Activated gamma-delta T cell treated with anti-CD3 and anti-CD28 coated beads, Interleukin-2, amount 50 U/mL, for 16 hours (primary cell): ENCODE results near the gene BCORL1.

Experiments
- DNase-seq: peaks from one replicate; pipeline ENCODE4 v3.0.0-alpha.2; 2020; ENCODE audit warnings: low read depth

BCORL1 gene

DNA sequence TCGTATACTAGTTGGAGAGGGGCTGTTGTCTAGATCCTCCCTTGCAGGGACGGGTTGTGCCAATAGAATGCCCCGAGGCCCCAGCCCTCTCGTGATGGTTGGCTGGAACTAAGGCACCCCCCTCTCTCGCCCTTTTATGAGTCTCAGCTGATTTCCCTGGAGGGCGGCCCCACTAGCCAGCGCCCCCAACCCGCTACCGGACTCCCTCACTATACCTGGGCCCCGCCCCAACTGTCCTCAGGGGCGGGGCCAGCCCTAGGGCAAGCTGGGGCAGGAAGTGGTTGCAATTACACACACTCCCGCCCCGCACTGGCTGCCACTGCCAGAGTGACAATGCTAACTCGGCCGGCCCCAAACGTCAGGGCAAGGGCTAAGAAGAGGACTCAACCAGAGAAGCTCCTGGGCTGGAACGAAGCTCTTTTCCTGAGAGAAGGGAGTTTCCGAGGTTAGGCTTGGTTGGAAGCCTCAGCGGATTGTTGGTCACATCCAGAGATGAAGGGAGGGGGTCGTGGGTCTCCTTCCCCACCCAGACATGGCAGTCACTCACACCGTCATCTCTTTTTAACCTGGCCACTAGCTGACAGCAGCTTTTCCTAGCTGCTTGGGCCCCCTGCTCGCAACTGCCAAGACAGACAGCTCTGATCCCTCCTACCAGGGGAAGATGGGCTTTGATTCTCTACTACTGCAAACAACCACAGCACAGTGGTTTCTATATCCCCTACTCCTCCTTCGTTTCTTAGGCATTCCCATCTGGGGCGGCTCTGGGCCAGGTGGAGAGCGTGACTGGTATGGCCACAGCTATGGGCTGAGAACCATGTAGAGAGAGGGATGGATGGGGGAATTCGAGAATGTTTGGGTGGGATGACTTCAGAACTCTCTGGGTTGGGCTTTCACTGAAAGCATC is 21.0 kb upstream of the BCORL1 start:
- DNase-seq, result peak; percentile 49

DNA sequence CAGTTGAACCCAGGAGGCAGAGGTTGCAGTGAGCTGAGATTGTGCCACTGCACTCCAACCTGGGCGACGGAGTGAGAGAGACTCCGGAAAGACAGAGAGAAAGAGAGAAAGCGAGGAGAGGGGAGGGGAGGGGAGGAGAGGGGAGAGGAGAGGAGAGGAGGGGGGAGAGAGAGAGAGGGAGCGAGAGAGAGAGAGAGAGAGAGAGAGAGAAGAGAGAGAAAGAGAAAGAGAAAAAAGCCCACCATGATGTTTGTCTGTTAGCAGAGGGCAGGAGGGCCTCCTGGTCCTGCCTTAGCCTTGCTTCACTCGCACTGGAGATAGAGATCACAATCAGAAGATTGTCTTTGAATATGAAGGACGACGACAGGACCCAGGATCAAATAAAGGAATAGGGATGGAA is 18.7 kb upstream of the BCORL1 start:
- no peak for DNase-seq

DNA sequence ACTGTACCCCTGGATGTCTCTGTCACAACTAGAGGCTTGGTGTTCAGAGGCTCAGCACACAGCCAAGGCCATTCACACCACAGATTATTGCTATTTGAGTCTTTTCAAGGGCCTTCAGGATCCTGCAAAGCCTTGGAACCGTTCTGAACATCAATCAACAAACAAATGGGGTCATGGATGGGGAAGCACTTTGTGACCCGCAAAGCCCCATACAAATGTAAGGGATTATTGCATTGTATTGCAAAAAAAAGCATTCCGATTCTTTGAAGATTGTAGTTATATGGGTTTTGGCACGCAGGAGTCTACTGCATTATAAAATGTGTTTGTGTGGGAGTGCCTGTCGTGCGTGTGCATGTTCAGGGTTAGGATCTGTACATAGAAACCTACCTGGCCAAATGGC is 17.3 kb upstream of the BCORL1 start:
- DNase-seq, result no peak

DNA sequence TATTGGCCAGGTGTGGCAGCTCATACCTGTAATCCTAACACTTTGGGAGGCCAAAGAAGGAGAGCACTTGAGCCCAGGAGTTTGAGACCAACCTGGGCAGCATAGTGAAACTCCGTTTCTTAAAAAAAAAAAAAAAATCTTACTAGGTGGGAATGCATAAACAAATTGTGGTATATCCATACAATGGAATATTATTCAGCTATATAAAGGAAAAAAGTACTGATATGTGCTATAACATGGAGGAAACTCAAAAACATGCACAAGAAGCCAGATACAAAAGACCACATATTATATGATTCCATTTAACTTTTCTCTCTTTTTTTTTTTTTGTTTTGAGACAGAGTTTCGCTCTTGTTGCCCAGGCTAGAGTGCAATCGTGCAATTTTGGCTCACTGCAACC is 13.5 kb upstream of the BCORL1 start:
- DNase-seq, result no peak

DNA sequence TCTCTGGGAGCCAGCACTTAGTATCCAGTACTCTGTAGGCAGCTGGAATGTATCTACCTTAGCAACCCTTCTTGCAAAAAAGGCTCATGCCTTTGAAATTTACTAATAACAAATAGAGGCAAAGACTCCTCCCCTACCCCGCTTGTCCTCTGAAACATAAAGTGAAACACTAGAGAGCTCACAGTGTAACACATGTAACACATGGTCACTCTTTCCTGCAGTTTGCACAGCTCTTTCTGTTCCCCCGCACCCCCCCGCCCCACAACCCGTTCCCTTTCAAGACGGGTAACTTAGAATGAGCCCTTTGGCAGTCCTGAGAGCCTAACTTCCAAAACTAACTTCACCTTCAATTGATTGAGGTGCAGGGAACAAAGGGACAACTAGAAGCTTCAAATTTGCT is 6.0 kb upstream of the BCORL1 start:
- DNase-seq, result no peak

DNA sequence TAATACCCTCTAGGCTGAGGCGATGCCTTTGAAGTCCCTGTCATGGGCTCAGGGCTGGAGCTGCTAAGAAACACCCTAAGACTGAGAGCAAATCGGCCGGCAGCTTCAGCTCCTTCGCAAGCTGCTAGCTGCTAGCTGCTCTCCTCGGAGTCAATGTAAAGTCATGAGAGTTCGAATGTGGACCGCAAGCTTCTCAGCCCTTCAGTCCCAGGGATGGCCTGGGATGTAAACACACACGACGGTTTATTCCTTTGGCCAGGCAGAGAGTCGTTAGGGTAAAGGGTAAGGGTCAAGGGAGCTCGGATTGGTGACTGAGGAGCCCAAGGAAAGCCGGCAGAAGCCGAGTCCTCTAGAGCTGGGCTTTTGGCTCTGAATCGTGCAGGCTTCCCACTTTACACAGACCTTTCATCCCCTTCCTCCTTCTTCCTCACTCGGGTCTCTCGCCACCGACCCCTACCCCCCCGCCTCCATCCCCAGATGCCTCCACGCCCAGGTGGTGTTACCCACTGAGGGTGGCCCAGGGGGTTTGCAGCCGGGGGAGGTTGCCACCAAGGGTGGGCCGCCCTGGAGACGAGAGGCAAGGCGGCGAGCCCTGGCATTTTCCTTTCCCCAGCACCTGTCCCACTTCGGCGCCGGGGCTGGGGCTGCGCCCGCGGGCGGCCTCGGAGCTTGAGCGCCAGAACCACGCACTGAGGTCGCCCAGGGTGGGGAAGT is 3.1 kb upstream of the BCORL1 start:
- DNase-seq, result no peak

DNA sequence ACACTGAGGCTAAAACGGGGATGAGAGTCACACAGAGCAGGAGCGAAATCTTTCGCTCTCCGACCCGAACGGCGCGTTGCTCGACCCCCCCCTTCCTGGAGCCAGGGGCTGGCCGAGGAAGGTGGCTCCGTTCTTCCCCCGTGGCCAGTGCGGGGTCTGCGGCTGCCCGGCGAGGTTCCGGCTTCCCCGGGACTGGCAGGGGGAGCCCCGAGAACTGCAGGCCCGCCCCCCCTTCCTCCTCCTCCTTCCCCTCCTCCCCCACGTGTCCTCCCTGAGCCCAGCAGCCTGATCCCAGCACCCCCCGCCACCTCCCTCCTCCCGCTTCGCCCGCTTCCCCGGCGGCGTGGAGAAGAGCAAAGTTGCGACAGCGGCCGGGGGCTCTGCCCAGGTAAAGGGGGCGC is 2.4 kb upstream of the BCORL1 start:
- no peak for DNase-seq

DNA sequence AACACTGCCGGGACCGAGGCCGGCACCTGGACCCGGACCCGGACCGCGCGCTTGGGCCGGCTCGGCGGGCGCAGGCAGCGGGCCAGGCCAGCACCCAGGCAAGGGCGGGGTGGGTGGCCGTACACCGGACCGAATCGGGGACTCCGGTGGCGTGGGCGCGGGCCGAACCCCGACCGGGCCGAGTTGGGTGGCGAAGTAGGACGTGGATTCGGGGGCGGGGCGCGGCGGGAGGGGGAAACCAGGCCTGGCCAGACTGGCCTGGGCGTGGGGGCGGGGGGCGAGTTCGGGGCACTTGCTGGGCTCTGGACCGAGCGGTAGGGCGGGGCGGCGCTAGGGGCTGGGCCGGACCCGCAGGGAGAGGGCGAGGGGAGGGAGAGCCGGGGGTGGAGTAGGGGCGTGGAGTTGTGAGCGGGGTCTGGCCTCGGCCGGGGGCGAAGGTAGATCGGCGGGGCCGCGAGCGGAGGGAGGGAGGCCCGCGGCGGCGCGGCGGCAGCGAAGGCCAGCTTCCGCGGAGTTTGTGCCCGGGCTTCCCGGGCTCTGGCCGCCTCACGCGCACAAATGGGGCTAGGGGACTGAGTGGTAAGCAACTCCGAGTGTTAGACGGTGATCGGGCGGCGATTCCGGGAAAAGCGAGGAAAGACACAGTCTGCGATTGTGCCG is 1.8 kb upstream of the BCORL1 start:
- no peak for DNase-seq

DNA sequence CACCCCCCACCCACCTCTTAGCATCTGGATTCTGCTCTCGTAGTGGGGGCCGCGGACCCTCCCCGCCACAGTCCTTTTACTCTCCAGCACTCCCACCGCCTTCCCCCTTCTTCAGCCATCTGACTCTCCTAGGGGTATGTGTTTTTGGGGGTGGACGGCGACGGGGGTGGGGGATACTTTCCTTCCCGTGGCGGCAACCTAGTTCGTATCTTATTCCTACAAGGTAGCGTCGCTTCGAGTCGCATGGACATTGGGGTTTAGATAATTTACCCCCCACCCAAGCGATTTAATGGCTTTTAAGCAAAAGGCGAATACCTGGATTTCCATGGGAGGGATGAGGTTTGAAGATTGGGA is 1.3 kb upstream of the BCORL1 start:
- no peak for DNase-seq

DNA sequence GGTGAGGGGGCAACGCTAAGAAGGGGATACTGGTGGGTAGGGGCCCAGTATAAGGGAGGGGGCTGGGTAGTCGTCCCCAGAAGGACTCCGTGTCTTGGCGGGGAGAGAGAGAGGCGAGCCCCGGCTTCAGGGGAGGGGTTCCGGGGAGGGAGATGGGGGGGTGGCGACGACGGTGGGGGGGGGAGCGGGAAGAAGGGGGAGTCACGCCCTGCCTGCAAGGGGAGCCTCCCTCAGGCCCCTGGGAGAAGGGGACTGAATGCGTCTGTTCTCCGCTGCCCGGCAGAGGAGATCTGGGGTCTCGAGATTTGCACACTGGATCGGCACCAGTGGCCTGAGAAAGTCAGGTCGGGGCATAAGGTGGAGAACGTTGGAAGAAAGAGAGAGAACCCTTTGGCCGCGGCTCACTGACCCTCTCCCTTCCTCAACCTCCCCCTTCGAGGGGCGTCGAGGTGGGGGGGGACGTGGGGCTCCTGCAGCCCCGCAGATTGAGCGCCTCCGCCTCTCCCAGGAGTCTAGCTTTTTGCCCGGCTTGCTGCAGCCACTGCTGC is 609 bp upstream of the BCORL1 start:
- DNase-seq, result no peak

DNA sequence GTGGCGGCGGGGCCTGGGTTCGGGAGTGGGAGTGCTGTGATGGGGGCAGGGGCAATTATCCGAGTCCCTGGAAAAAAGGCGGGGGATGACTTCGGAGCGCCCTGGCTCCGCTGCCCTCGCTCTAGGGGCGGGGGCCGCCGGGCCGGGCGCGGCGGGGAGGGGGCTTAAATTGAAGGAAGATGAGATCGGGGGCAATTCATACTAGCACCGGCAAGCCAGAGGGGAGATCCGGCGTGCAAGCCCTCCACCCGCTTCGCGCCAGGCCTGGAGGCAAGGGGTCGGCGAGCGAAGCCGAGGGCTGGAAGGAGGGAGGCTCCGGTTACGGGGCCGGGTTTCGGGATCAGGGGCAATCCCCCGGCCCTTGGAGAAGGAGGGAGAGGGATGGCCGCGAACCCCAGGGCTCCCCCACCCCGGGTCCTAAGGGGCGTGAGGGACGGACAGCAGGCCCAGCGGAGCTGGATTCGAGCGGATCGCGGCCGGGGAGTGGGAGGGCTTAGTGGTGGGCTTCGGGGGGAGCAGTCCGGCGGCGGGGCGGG is 1.2 kb downstream of the BCORL1 start:
- DNase-seq, result no peak

DNA sequence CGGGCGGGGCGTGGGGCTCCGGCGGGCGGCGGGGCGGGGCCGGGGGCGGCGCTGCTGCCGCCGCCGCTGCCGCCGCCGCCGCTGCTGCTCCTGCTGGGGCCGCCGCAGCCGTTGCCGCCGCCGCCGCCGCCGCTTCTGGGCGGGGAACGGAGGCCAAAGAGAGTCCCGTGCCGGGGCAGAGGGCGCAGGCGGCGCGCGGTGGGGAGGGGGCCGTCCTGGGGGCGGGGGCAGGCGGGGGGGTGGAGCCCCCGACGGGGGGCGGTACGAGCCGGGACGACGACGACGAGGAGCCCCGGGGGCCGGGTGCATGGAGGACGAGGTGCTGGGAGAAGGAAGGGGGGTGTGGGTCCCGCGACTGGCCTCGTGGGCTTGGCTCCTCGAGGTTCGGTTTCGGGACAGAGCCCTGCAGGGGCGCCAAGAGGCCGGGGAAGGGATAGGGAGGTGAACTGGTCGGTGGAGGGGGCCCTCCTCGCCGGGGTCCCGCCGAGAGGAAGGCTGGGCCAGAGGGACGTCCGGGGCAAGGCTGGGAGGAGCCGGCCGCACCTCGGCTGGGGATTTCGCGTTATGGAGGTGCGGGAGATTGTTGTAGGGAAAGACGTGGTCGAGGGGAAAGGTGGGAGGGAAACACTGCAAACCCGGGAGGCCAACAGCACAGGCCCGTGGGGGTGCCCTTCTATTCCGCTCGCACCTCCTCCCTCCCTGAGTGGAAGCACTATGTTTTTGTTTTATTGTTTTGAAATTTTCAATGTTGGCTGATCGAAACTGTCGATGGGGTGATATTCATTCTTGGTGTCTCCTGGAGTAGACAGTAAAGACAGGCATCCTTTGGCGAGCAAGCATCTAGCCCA is 1.9 kb downstream of the BCORL1 start:
- DNase-seq, result no peak

DNA sequence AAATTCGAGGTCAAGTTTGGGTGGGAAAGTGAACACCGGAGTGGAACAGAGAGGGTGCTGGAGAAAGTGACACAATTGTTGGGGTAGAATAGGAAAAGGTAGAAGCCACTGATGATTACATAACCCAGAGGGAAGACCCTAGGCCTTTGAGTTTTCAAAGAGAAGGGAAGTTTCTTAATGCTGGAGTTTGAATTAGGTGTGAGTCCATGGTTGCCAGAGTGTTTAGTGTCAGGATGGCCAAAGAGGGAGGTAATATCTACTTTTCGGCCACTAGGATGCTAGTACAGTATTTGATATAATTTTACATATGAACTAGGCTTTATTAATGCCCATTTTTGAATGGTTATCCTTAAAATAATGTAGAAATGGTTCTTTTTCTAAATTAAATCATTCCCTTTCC is 5.4 kb downstream of the BCORL1 start:
- DNase-seq, result no peak

DNA sequence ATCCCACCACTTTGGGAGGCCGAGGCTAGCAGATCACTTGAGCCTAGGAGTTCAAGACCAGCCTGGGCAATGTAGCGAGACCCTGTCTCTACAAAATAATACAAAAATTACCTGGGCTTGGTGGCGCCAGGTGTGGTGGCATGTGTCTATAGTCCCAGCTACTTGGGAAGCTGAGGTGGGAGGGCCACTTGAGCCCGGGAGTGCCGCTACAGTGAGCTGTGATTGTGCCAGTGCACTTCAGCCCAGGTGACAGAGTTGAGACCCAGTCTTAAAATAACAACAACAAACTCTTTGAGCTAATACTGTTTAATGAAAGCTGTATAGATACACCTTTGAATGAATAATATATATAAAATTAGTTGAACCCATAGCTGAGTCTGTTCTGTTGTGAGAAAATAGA is 9.7 kb downstream of the BCORL1 start:
- DNase-seq, result no peak

DNA sequence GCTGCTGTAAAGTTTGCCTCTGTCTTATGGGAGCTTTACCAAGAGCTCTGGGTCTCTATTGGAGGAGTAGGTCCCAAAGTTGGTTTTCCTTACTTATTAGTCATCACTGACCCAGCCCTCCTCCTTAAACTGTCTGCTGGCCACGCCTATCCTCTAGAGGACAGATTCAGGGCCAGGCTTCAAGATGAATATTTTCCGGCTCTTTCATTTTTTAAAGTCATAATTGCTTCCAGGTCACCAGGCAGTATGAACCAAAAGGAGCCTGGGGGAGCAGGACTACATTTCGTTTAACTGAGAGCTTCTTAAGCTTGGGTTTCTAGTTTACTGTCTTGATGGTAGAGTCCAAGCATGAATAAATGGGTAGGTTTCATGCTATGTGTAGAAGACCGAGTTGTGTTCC is 13.7 kb downstream of the BCORL1 start:
- no peak for DNase-seq

DNA sequence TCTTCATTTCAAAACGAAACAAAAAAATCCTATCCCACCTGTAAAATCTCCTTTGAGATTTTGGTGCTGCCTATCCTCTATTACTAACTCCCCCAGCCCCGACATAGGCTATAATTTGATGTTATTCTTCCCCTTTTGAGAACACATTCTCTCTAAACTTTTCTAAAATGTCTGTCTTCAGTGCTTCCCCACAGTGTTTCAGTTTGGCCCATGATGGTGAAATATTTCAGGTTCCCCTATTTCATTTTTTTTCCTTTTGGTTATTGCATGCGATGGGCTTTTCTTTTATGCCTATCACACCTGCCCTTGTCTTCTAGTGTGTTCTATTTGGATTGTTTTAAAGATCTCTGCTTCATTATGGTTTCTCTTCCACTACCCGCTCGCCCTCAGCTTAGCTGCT is 14.7 kb downstream of the BCORL1 start:
- DNase-seq, result no peak

DNA sequence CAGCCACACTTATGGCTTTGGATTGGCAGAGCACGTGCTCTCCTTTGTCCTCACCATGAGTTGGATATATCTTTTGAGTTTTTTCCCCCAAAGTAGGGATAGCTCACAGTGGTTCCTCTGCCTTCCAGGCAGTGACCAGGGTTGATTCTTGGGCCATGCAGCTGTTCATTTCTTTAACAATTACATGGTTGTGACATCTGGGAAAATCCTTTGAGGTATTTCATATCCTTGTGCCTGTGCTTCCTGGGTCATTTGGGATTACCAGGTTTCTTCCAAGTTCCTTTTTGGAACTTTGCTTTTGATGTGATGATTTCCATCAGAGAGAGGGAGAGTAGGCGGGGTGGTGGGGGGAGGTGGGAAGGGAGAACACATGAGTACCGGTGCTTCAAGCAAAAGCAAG is 15.6 kb downstream of the BCORL1 start:
- no peak for DNase-seq

DNA sequence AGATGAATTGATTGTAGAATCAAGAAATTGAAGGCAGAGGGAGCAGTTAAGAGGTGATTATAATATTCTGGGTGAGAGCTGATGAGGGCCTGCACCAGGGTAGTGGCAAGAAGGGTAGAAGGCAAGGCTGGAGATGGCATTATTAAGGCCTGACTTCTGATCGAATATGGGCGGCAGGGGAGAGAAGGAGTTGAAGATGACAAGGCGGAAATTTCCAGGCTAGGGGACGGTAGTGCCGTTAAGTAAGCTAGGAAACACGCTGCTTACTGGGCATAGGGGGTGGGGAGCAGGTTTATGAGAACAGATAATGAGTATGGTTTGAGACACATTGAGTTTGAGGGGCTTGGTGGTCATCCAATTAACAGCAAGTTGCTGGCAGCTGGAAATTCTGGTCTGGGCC is 19.5 kb downstream of the BCORL1 start:
- no peak for DNase-seq

DNA sequence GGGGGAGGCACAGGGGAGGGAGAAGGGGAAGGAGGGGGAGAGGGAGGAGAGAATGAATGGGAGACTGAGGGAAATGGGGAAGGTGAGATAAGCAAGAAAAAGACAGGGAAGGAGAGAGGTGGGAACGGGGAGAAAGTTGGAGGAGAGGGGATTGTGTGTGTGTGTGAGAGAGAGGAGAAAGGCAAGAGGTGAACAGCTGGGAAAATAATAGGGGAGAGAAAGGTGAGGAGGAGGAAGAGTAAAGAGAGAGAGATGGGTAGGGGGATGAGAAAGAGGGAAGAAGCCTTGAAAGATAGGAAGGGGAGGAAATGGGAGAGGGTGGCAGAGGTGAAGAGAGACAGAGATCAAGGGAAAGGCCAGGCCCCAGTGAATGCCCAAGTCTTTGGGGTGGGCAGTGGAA is 20.1 kb downstream of the BCORL1 start:
- no peak for DNase-seq

DNA sequence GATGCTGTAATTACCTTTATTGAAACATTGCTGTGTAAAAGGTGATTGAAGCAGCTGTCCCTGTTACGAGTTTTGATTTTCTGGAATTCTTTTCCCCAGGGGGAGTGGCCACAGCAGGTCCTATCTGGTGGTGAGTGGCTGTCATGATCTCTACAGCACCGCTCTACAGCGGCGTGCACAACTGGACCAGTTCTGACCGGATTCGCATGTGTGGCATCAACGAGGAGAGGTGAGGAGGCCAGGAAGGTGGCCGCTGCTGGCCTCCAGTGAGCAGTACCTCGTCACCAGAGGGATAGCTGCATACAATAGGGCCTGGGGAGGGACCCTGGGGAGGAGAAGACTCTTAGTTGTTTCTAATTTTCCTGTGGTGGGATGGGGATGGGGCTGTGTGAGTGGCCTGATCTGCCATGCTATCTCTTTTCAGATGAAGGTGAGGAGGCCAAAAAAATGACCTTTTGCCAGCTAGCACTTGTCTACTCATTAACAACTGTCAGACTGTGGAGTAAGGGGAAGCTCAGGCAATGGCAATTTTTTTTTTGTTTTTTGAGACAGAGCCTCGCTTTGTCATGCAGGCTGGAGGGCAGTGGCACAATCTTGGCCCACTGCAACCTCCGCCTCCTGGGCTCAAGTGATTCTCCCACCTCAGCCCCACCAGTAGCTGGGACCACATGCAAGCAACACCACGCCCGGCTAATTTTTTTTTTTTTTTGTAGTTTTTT is 22.8 kb downstream of the BCORL1 start:
- no peak for DNase-seq

DNA sequence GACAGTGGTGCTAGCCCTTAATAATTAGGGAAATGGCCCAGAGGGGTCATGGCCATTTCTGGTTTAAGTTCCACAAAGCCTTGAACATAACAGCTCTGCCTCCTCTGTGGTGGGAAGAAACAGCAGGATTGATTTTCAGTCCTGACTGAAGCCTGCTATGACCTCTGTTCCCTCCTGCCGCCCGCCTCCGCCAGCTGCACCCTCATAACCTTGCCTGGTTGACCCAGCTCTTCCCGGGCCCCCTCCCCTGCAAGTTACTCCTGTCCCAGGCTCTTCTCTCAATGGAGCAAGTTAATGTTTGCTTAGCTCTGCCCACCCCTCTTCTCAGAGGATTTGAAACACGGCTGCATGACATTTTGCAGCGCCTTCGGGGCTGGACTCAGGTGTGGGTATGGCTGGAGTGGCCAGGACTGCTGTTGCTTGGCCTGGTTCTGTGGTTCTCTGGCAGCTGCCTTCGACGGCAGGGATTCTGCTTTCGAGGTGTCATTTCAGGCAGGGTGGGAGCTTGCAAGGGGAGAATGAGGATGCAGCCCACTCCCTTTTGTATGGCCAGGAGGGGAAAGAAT is 27.3 kb downstream of the BCORL1 start:
- no peak for DNase-seq
